ENCODE measurements around the gene PTPRN2. TPM values are rescaled to one million over a fixed set of nuclear protein-coding genes. Genes with fewer than 3 reads are reported as not detected.

PTPRN2 gene
- total and polyA plus RNA-seq, 2 of the 8 experiments (the other 6 are each of a cell fraction or from before 2014, with no cell fraction given) = 2.6 to 4.5 TPM

GRCh38 chr7:157662981-157663716, 924.5 kb downstream of the PTPRN2 start:
- Histone ChIP-seq H4K20me1 (replicated peaks in 1 of 2; ENCODE audit: control insufficient read depth in 1 of 2, insufficient read depth in 2 of 2, low read length in 2 of 2) (peaks cover 0 to 2% of the 10 kb centered on the region in 2 experiments), H3K79me1 (ENCODE audit: low read depth, low read length) (no peaks in the 10 kb centered on the region), H2BK12ac (ENCODE audit: low read depth, low read length) (no peak overlapping the region), H3K4me1 (replicated peaks in 1 of 4; ENCODE audit: control insufficient read depth in 3 of 4, insufficient read depth in 4 of 4, low read length in 3 of 4) (no peaks in the 10 kb centered on the region), H2BK20ac (ENCODE audit: low read length) (no peak overlapping the region), H3K23me2 (ENCODE audit: low read depth, low read length) (no peaks in the 10 kb centered on the region), H2AK5ac (ENCODE audit: low read depth, low read length) (no peak overlapping the region), H4K5ac (ENCODE audit: insufficient read length, low read depth, low read length) (no peak overlapping the region), H3K36me3 (ENCODE audit: control insufficient read depth in 2 of 4, insufficient read depth in 4 of 4, low read length in 3 of 4) (no peaks in the 10 kb centered on the region), H3K27ac (ENCODE audit: low read depth, low read length) (no peak overlapping the region), H3K27me3 (replicated peaks in 1 of 4; ENCODE audit: control insufficient read depth in 3 of 4, extremely low read depth in 1 of 4, insufficient read depth in 3 of 4, low read length in 3 of 4) (no peaks in the 10 kb centered on the region), H3K23ac (ENCODE audit: insufficient read length) (no peak overlapping the region), H3K4me3 (ENCODE audit: extremely low read depth in 1 of 4, insufficient read depth in 2 of 4, low read depth in 3 of 4, low read length in 4 of 4) (no peak overlapping the region), H3K79me2 (ENCODE audit: control insufficient read depth in 1 of 2, insufficient read depth in 2 of 2, low read length in 2 of 2) (no peaks in the 10 kb centered on the region), H3K56ac (replicated peaks; ENCODE audit: insufficient read length, low read depth, low read length) (no peak overlapping the region), H2BK120ac (replicated peaks; ENCODE audit: low read depth, low read length) (no peak overlapping the region), H3K9ac (replicated peaks in 1 of 4; ENCODE audit: extremely low read depth in 1 of 4, low read depth in 3 of 4, low read length in 3 of 4) (no peak overlapping the region), H2BK15ac (ENCODE audit: low read length) (no peak overlapping the region), H2AFZ (ENCODE audit: low read length) (no peak overlapping the region), H3K4me2 (ENCODE audit: insufficient read depth in 1 of 2, low read depth in 2 of 2, low read length in 2 of 2) (no peak overlapping the region), H4K8ac (ENCODE audit: extremely low read depth, insufficient read depth, low read length) (no peak overlapping the region; the same call in 1 of the 2 replicates), H3K18ac (ENCODE audit: extremely low read depth, low read length) (no peak overlapping the region), H4K91ac (replicated peaks; ENCODE audit: insufficient read length, low read length) (no peak overlapping the region), H3K9me3 (ENCODE audit: insufficient read depth in 2 of 2, low read depth in 1 of 2, low read length in 1 of 2) (no peaks in the 10 kb centered on the region), H3K4ac (replicated peaks; ENCODE audit: insufficient read length, low read depth, low read length) (no peak overlapping the region), H3K14ac (ENCODE audit: insufficient read length) (no peak overlapping the region), H2BK5ac (ENCODE audit: low read depth, low read length) (no peak overlapping the region)
- TF ChIP-seq POLR2A (IDR thresholded peaks at IDR 0.05; ENCODE audit: control extremely low read depth in 1 of 2, low read depth in 2 of 2, low read length in 2 of 2) (no peak), EZH2 (IDR thresholded peaks at IDR 0.05; ENCODE audit: low read depth, low read length, severe bottlenecking) (no peak), CBX8 (IDR thresholded peaks at IDR 0.05; ENCODE audit: borderline replicate concordance, low read depth, low read length) (no peak), NANOG (IDR thresholded peaks at IDR 0.05; ENCODE audit: insufficient read depth, low read depth, low read length, poor library complexity, severe bottlenecking) (no peak), KDM4A (IDR thresholded peaks at IDR 0.05; ENCODE audit: low read depth, low read length, severe bottlenecking) (no peak), BCL11A (IDR thresholded peaks at IDR 0.05; ENCODE audit: low read depth in 2 of 2, low read length in 2 of 2) (no peak), SP1 (IDR thresholded peaks at IDR 0.05; ENCODE audit: low read depth, low read length) (no peak), GABPA (IDR thresholded peaks at IDR 0.05; ENCODE audit: borderline replicate concordance, insufficient read depth, low read length) (no peak)
- no peak for DNase-seq (ENCODE audit: low read depth in 1 of 2, low spot score in 2 of 2)
- WGBS, 2 experiments (ENCODE audit: extremely low coverage in 1 of 2, insufficient coverage in 1 of 2, insufficient read length in 1 of 2, insufficient replicate concordance in 2 of 2, low coverage in 1 of 2, low lambda C conversion rate in 2 of 2, missing lambda C conversion rate in 1 of 2) = 88% methylated on average over 29 of the region's 34 CpGs; no CpG with 5 or more reads in 1 of the 2 experiments
- ChIA-PET CTCF (ENCODE audit: partially characterized antibody) (interaction anchor here (0.7 to 1.9 kb wide), 3 partner anchors 8 to 159 kb away, joined by 3 to 6 read pairs (median 3); no protein-coding TSS in a partner anchor), POLR2A (ENCODE audit: partially characterized antibody) (no interaction called here)
- no peak for FAIRE-seq

All from H1 (cell line).